Thoracic aorta (tissue), 2 donors: ENCODE measurements around the gene NT5DC4. TPM values are rescaled to one million over a fixed set of nuclear protein-coding genes. Genes with fewer than 3 reads are reported as not detected.

Source experiments
- ATAC-seq: fragments of 150-250 bp; one replicate; pipeline ENCODE4 v1.8.0; 2017; ENCODE audit warnings: low read depth; ENCODE audit not compliant: insufficient number of reproducible peaks, low FRiP score
- DNase-seq: peaks from one replicate; pipeline ENCODE4 v3.0.0-alpha.2; 2020; ENCODE audit warnings: low spot score
- H3K27ac ChIP-seq, 2 donors: fragments of 200-600 bp; sonication (generic); 1 replicate in 1 of 2; 2 replicates in 1 of 2; pipeline ENCODE4 v1.5.1; 2016; ENCODE audit warnings: mild to moderate bottlenecking in 2 of 2, moderate library complexity in 2 of 2
- H3K27me3 ChIP-seq: fragments of 200-600 bp; sonication (generic); replicated peaks from 2 replicates; pipeline ENCODE4 v1.6.0; 2016; ENCODE audit warnings: mild to moderate bottlenecking; ENCODE audit not compliant: insufficient read depth
- H3K36me3 ChIP-seq: fragments of 200-600 bp; sonication (generic); one replicate; pipeline ENCODE4 v1.5.1; 2016
- H3K4me1 ChIP-seq, 2 donors: fragments of 200-600 bp; sonication (generic); 1 replicate in 1 of 2; 2 replicates in 1 of 2; pipeline versions ENCODE4 v1.5.1 to v1.6.0; 2016; ENCODE audit warnings: low read depth in 2 of 2, mild to moderate bottlenecking in 1 of 2; ENCODE audit not compliant: control insufficient read depth in 1 of 2
- H3K4me3 ChIP-seq: fragments of 200-600 bp; sonication (generic); 2 replicates; pipeline ENCODE4 v1.5.1; 2016; ENCODE audit warnings: mild to moderate bottlenecking
- H3K9me3 ChIP-seq: fragments of 200-600 bp; sonication (generic); 2 replicates; pipeline ENCODE4 v1.5.1; 2016
- total RNA-seq, 2 donors: library from RNA; depleted of rRNA; stranded (reverse); fragments of >200 nt; gene quantifications; one replicate each; pipeline versions ENCODE4 v1.1.0 to v1.2.3, GENCODE V29; 2016
- TF ChIP-seq, protein P1 (sequence below): fragments of 200-600 bp; sonication (generic); IDR thresholded peaks from one replicate; pipeline ENCODE4 v1.5.1; 2019; ENCODE audit warnings: antibody characterized with exemption

NT5DC4 gene
- total RNA-seq, 2 donors from 2014 or later, result not detected

DNA sequence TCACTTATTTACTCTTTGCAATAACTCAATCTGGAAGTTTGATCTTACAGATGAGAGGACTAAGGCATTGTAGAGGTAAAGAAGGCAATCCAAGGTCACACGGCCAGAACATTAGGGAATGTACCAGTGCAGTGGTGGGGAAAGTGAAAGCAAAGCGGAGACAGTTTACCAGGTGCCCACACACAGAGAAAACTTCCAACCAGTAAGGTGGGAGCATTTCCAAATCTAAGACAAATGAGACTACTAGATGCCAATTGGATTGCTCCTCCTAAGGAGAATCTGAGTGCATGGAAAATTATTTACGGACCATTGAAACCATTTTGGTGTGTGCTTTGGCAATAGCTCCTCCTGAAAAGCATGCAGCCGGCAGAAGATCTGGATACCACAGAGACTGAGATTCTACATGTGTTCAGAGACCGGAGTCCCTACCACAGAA is 40.1 kb upstream of the NT5DC4 start:
- TF ChIP-seq, protein P1, sequence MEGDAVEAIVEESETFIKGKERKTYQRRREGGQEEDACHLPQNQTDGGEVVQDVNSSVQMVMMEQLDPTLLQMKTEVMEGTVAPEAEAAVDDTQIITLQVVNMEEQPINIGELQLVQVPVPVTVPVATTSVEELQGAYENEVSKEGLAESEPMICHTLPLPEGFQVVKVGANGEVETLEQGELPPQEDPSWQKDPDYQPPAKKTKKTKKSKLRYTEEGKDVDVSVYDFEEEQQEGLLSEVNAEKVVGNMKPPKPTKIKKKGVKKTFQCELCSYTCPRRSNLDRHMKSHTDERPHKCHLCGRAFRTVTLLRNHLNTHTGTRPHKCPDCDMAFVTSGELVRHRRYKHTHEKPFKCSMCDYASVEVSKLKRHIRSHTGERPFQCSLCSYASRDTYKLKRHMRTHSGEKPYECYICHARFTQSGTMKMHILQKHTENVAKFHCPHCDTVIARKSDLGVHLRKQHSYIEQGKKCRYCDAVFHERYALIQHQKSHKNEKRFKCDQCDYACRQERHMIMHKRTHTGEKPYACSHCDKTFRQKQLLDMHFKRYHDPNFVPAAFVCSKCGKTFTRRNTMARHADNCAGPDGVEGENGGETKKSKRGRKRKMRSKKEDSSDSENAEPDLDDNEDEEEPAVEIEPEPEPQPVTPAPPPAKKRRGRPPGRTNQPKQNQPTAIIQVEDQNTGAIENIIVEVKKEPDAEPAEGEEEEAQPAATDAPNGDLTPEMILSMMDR, result no peak
- DNase-seq (no peak), ATAC-seq (no peak)
- Histone ChIP-seq H3K4me1 (peaks cover 14 to 21% of the 10 kb centered on the region in 2 donors), H3K27ac (no peak overlapping the region), H3K4me3 (peak overlapping the region; percentile 41), H3K27me3 (no peaks in the 10 kb centered on the region), H3K36me3 (no peaks in the 10 kb centered on the region), H3K9me3 (no peaks in the 10 kb centered on the region)

DNA sequence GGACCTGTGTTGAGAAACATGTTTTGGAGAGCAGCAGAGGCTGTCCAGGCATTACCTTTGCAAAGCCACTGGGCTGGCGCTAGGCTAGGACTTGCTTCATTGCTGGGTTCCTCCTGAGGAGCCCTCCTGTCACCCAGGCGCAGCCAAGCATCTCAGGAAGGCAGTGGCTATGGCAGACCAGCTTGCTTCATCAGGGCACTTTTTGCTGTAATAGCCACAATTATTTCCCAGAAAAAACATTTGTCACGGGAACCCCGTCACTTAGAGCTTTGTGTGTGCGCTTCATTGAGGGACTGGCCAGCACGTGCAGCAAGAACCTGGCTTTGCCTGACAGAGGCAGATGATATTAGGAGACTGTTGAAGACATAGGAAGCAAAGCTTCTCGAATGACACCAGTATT is 38.7 kb upstream of the NT5DC4 start:
- TF ChIP-seq, protein P1, result no peak
- Histone ChIP-seq H3K27ac (no peak overlapping the region), H3K4me3 (no peak overlapping the region), H3K9me3 (no peaks in the 10 kb centered on the region), H3K27me3 (no peaks in the 10 kb centered on the region), H3K4me1 (peaks cover 14 to 21% of the 10 kb centered on the region in 2 donors), H3K36me3 (no peaks in the 10 kb centered on the region)
- no peak for ATAC-seq
- DNase-seq, result no peak

DNA sequence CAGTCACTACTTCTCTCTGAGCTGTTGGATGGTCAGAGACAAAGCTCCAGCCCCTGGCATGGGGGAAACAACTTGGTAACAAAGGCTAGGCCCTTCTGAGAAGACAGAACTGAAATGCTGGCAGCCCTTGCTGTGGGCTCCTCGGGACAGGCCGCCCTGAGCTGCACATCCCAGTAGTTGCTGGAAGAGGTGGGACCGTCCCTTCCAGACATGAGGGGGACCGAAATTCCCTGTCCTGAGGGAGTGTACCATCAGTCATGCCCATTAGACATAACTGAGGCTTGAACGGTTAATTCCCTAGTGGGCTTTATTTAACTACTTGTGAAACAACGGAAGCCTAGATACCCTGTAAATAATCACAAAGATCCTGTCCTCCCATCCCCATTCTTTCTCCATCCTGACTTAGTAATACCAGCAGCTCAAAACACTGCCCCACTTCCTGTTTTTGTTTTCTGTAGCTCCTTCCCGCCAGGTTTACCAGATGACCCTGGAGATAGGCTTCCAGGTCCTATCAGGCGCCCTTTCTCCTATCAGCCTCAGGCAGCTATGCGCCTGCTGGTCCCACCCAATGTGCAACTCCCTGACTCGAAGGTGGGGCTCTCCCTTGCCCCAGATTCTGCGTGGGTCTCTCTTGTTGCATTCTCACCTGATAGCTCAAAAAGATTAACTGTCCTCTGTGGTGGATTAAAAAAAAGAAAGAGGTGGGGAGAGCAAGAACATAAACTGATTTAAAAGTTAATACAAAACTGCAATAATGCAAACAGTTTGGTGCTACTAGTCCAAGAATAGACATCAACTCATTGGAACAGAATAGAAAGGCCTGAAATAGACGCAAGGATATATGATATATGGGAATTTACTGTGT is 37.0 kb upstream of the NT5DC4 start:
- H3K4me3 ChIP-seq, result no peak overlapping the region
- no peak overlapping the region for H3K27ac ChIP-seq
- ATAC-seq (no peak), DNase-seq (no peak)
- H3K4me1 ChIP-seq, result peaks cover 14 to 21% of the 10 kb centered on the region in 2 donors
- H3K9me3 ChIP-seq, result no peaks in the 10 kb centered on the region
- H3K27me3 ChIP-seq, result no peaks in the 10 kb centered on the region
- no peaks in the 10 kb centered on the region for H3K36me3 ChIP-seq
- TF ChIP-seq, protein P1, result no peak

DNA sequence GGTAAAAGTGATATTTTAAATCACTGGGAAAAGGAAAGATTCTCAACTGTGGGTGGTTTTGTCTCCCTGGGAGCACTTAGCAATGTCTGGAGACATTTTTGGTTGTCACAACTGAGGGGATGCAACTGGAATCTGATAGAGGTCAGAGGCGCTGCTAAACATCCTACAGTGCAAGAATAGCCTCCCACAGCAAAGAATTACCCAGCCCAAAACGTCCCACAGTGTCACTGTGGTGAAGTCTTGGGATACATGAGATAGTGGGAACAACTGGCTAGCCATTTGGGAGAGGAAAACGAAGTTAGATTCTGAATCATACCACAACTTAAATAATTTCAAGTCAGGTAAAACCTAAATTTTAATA is 36.4 kb upstream of the NT5DC4 start:
- H3K4me3 ChIP-seq, result no peak overlapping the region
- peaks cover 14 to 17% of the 10 kb centered on the region in 2 donors for H3K4me1 ChIP-seq
- no peak overlapping the region for H3K27ac ChIP-seq
- no peaks in the 10 kb centered on the region for H3K36me3 ChIP-seq
- no peak for ATAC-seq
- no peaks in the 10 kb centered on the region for H3K9me3 ChIP-seq
- TF ChIP-seq, protein P1, result no peak
- no peak for DNase-seq
- H3K27me3 ChIP-seq, result no peaks in the 10 kb centered on the region

DNA sequence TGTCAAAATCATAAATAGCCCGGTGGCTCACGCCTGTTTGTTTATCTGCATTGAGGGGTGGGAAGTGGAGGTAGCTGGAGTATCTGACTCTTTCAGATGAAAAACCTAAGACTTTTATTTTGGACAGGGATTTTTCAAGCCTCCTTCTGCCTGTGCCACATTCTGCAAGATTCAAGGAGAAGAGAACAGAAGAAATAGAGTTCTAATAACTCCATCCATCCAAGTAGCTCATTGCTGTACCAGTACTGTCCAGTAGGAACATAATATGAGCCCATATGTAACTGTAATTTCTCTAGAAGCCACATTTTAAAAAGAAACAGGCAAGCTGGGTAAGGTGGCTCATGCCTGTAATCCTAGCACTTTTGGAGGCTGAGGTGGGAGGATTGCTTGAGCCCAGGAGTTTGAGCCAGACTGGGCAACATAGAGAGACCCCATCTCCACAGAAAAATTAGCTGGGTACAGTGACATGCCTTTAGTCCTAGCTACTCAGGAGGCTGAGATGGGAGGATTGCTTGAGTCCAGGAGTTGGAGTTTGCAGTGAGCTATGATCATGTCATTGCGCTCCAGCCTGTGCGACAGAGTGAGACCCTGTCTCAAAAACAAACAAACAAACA is 35.4 kb upstream of the NT5DC4 start:
- peaks cover 5 to 9% of the 10 kb centered on the region in 2 donors for H3K4me1 ChIP-seq
- no peaks in the 10 kb centered on the region for H3K36me3 ChIP-seq
- ATAC-seq, result no peak
- no peaks in the 10 kb centered on the region for H3K27me3 ChIP-seq
- H3K9me3 ChIP-seq, result no peaks in the 10 kb centered on the region
- H3K4me3 ChIP-seq, result no peak overlapping the region
- TF ChIP-seq, protein P1, result peak; percentile 21
- no peak overlapping the region for H3K27ac ChIP-seq
- no peak for DNase-seq
